ENCODE data around the gene INSC. TPM values are rescaled to one million over a fixed set of nuclear protein-coding genes. Genes with fewer than 3 reads are reported as not detected.

INSC gene
- total RNA-seq, 1 experiment from 2014 or later, result 1.4 TPM

DNA sequence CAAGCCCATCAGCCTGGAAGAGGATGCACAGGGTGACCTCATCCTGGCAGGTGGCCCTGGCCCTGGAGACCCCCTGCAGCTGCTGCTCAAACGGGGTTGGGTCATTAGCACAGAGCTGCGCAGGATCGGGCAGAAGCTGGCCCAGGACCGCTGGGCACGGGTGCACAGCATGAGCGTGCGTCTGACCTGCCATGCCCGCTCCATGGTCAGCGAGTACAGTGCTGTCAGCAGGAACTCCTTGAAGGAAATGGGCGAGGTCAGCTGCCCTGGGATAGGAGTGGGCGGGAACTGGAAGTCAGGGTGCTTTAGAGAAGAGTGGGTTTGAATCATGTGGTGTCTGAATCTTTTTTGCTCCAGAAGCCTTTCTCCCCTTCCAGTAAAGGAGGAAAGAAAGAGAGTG lies 61.1 kb downstream of the INSC start:
- Histone ChIP-seq H3K9me3 (ENCODE audit: low read length) (no peaks in the 10 kb centered on the region), H4K20me1 (ENCODE audit: insufficient read depth, low read depth, low read length) (no peaks in the 10 kb centered on the region), H3K9ac (ENCODE audit: low read length) (no peak overlapping the region), H3K36me3 (ENCODE audit: insufficient read depth, low read length) (no peaks in the 10 kb centered on the region), H3K79me2 (ENCODE audit: low read length) (no peaks in the 10 kb centered on the region), H3K27ac (ENCODE audit: low read length) (no peak overlapping the region), H3K4me2 (ENCODE audit: low read depth, low read length, poor library complexity, severe bottlenecking) (no peak overlapping the region), H3K9me2 (replicated peaks; ENCODE audit: insufficient read depth, low read length) (no peaks in the 10 kb centered on the region), H3K4me1 (ENCODE audit: low read length) (no peaks in the 10 kb centered on the region), H2AFZ (ENCODE audit: low read length) (no peak overlapping the region), H3K4me3 (ENCODE audit: low read length) (no peak overlapping the region), H3K27me3 (ENCODE audit: low read length) (no peaks in the 10 kb centered on the region; the same call in 1 of the 2 replicates)
- DNase-seq, result no peak

- Histone ChIP-seq H4K20me1 (ENCODE audit: insufficient read depth, low read depth, low read length) (no peaks in the 10 kb centered on the region), H3K9ac (ENCODE audit: low read length) (no peak overlapping the region), H3K36me3 (ENCODE audit: insufficient read depth, low read length) (no peaks in the 10 kb centered on the region), H3K27me3 (ENCODE audit: low read length) (no peaks in the 10 kb centered on the region; the same call in 1 of the 2 replicates), H3K79me2 (ENCODE audit: low read length) (no peaks in the 10 kb centered on the region), H2AFZ (ENCODE audit: low read length) (no peak overlapping the region), H3K4me1 (ENCODE audit: low read length) (no peaks in the 10 kb centered on the region), H3K4me3 (ENCODE audit: low read length) (no peak overlapping the region), H3K4me2 (ENCODE audit: low read depth, low read length, poor library complexity, severe bottlenecking) (no peak overlapping the region), H3K9me2 (replicated peaks; ENCODE audit: insufficient read depth, low read length) (no peaks in the 10 kb centered on the region), H3K9me3 (ENCODE audit: low read length) (no peaks in the 10 kb centered on the region), H3K27ac (ENCODE audit: low read length) (no peak overlapping the region)
- DNase-seq, result no peak
Measured at GRCh38 chr11:15176646-15177163, 62.0 kb downstream of the INSC start.

- DNase-seq, result no peak
- H3K4me1 ChIP-seq (ENCODE audit: low read length), result no peaks in the 10 kb centered on the region
Measured at GRCh38 chr11:15177491-15177890, 62.8 kb downstream of the INSC start.

GRCh38 chr11:15178214-15178613 lies 63.5 kb downstream of the INSC start:
- Histone ChIP-seq H3K79me2 (ENCODE audit: low read length) (no peaks in the 10 kb centered on the region), H3K9me3 (ENCODE audit: low read length) (no peaks in the 10 kb centered on the region), H3K9ac (ENCODE audit: low read length) (no peak overlapping the region), H3K27ac (ENCODE audit: low read length) (no peak overlapping the region), H3K4me2 (ENCODE audit: low read depth, low read length, poor library complexity, severe bottlenecking) (no peak overlapping the region), H3K4me3 (ENCODE audit: low read length) (no peak overlapping the region), H3K27me3 (ENCODE audit: low read length) (no peaks in the 10 kb centered on the region; the same call in 1 of the 2 replicates), H3K36me3 (ENCODE audit: insufficient read depth, low read length) (no peaks in the 10 kb centered on the region), H3K4me1 (ENCODE audit: low read length) (no peaks in the 10 kb centered on the region), H3K9me2 (replicated peaks; ENCODE audit: insufficient read depth, low read length) (no peaks in the 10 kb centered on the region), H4K20me1 (ENCODE audit: insufficient read depth, low read depth, low read length) (no peaks in the 10 kb centered on the region), H2AFZ (ENCODE audit: low read length) (no peak overlapping the region)
- DNase-seq, result no peak

More at GRCh38 chr11:15177491-15177890, 62.8 kb downstream of the INSC start:
- Histone ChIP-seq H3K9me3 (ENCODE audit: low read length) (no peaks in the 10 kb centered on the region), H3K27ac (ENCODE audit: low read length) (no peak overlapping the region), H3K9ac (ENCODE audit: low read length) (no peak overlapping the region), H3K27me3 (ENCODE audit: low read length) (no peaks in the 10 kb centered on the region; the same call in 1 of the 2 replicates), H3K4me2 (ENCODE audit: low read depth, low read length, poor library complexity, severe bottlenecking) (no peak overlapping the region), H4K20me1 (ENCODE audit: insufficient read depth, low read depth, low read length) (no peaks in the 10 kb centered on the region), H2AFZ (ENCODE audit: low read length) (no peak overlapping the region), H3K9me2 (replicated peaks; ENCODE audit: insufficient read depth, low read length) (no peaks in the 10 kb centered on the region), H3K36me3 (ENCODE audit: insufficient read depth, low read length) (no peaks in the 10 kb centered on the region), H3K79me2 (ENCODE audit: low read length) (no peaks in the 10 kb centered on the region), H3K4me3 (ENCODE audit: low read length) (no peak overlapping the region)

- Histone ChIP-seq H3K27ac (ENCODE audit: low read length) (no peak overlapping the region), H3K9me3 (ENCODE audit: low read length) (no peaks in the 10 kb centered on the region), H3K27me3 (ENCODE audit: low read length) (no peaks in the 10 kb centered on the region), H2AFZ (ENCODE audit: low read length) (no peak overlapping the region), H3K9me2 (replicated peaks; ENCODE audit: insufficient read depth, low read length) (no peaks in the 10 kb centered on the region), H4K20me1 (ENCODE audit: insufficient read depth, low read depth, low read length) (no peaks in the 10 kb centered on the region), H3K9ac (ENCODE audit: low read length) (no peak overlapping the region), H3K79me2 (ENCODE audit: low read length) (no peaks in the 10 kb centered on the region), H3K36me3 (ENCODE audit: insufficient read depth, low read length) (no peaks in the 10 kb centered on the region), H3K4me2 (ENCODE audit: low read depth, low read length, poor library complexity, severe bottlenecking) (no peak overlapping the region), H3K4me1 (ENCODE audit: low read length) (no peaks in the 10 kb centered on the region), H3K4me3 (ENCODE audit: low read length) (no peak overlapping the region)
- no peak for DNase-seq
Measured at GRCh38 chr11:15179167-15179566, 64.4 kb downstream of the INSC start.

- Histone ChIP-seq H3K9me3 (ENCODE audit: low read length) (no peaks in the 10 kb centered on the region), H3K9ac (ENCODE audit: low read length) (no peak overlapping the region), H3K4me3 (ENCODE audit: low read length) (no peak overlapping the region), H3K4me1 (ENCODE audit: low read length) (no peaks in the 10 kb centered on the region), H3K27ac (ENCODE audit: low read length) (no peak overlapping the region), H4K20me1 (ENCODE audit: insufficient read depth, low read depth, low read length) (no peaks in the 10 kb centered on the region), H3K36me3 (ENCODE audit: insufficient read depth, low read length) (no peaks in the 10 kb centered on the region), H2AFZ (ENCODE audit: low read length) (no peak overlapping the region), H3K9me2 (replicated peaks; ENCODE audit: insufficient read depth, low read length) (no peaks in the 10 kb centered on the region), H3K4me2 (ENCODE audit: low read depth, low read length, poor library complexity, severe bottlenecking) (no peak overlapping the region), H3K79me2 (ENCODE audit: low read length) (no peaks in the 10 kb centered on the region), H3K27me3 (ENCODE audit: low read length) (no peaks in the 10 kb centered on the region)
- DNase-seq, result no peak
Measured at GRCh38 chr11:15180212-15180792, 65.6 kb downstream of the INSC start.

- Histone ChIP-seq H2AFZ (ENCODE audit: low read length) (no peak overlapping the region), H3K9me2 (replicated peaks; ENCODE audit: insufficient read depth, low read length) (no peaks in the 10 kb centered on the region), H3K27me3 (ENCODE audit: low read length) (no peaks in the 10 kb centered on the region), H3K27ac (ENCODE audit: low read length) (no peak overlapping the region), H3K4me1 (ENCODE audit: low read length) (no peaks in the 10 kb centered on the region), H3K9me3 (ENCODE audit: low read length) (no peaks in the 10 kb centered on the region), H4K20me1 (ENCODE audit: insufficient read depth, low read depth, low read length) (no peaks in the 10 kb centered on the region), H3K4me2 (ENCODE audit: low read depth, low read length, poor library complexity, severe bottlenecking) (no peak overlapping the region), H3K36me3 (ENCODE audit: insufficient read depth, low read length) (no peaks in the 10 kb centered on the region), H3K4me3 (ENCODE audit: low read length) (no peak overlapping the region), H3K79me2 (ENCODE audit: low read length) (no peaks in the 10 kb centered on the region), H3K9ac (ENCODE audit: low read length) (no peak overlapping the region)
- no peak for DNase-seq
Measured at GRCh38 chr11:15182372-15182771, 67.6 kb downstream of the INSC start.

DNA sequence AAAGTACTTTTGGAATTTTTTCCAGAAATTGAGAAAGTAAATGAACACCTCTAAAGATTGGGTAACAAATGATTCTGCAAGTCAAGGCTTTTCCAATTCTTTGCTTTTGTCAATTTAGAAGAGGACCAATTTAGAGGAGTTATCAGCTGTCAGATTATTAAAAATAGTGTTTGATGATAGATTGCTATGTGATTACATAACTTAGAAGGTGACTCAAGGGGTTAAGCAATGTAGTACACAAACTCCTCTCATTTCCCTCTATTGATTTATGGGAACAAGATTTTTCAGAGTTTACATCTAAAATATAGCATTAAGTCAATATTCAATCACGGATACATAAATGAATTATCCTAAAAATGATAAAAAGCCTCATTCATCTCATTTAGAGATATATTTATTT lies 70.3 kb downstream of the INSC start:
- Histone ChIP-seq H3K9me2 (replicated peaks; ENCODE audit: insufficient read depth, low read length) (no peaks in the 10 kb centered on the region), H3K4me3 (ENCODE audit: low read length) (no peak overlapping the region), H3K9ac (ENCODE audit: low read length) (no peak overlapping the region), H3K9me3 (ENCODE audit: low read length) (no peaks in the 10 kb centered on the region), H3K4me2 (ENCODE audit: low read depth, low read length, poor library complexity, severe bottlenecking) (no peak overlapping the region), H3K4me1 (ENCODE audit: low read length) (no peaks in the 10 kb centered on the region), H3K27me3 (ENCODE audit: low read length) (no peaks in the 10 kb centered on the region), H2AFZ (ENCODE audit: low read length) (no peak overlapping the region), H3K79me2 (ENCODE audit: low read length) (no peaks in the 10 kb centered on the region), H4K20me1 (ENCODE audit: insufficient read depth, low read depth, low read length) (no peaks in the 10 kb centered on the region), H3K36me3 (ENCODE audit: insufficient read depth, low read length) (no peaks in the 10 kb centered on the region), H3K27ac (ENCODE audit: low read length) (no peak overlapping the region)
- DNase-seq, result no peak
